H9 (cell line): ENCODE results near the gene DDX20. TPM values are rescaled to one million over a fixed set of nuclear protein-coding genes. Genes with fewer than 3 reads are reported as not detected.

Experiments
- DNase-seq: peaks from one replicate; pipeline ENCODE4 v3.0.0-alpha.2; 2017
- H2AFZ ChIP-seq: one replicate; pipeline ENCODE4 v1.6.1; 2013; ENCODE audit warnings: mild to moderate bottlenecking, low read length, control low read depth, moderate library complexity
- H2AK5ac ChIP-seq: 2 replicates; pipeline ENCODE4 v1.6.1; 2013; ENCODE audit warnings: low read length, control low read depth, mixed read lengths; ENCODE audit not compliant: insufficient read length
- H2BK120ac ChIP-seq: one replicate; pipeline ENCODE4 v1.6.1; 2013; ENCODE audit warnings: low read depth, mild to moderate bottlenecking, low read length, control low read depth, inconsistent platforms; ENCODE audit not compliant: poor library complexity, severe bottlenecking
- H2BK12ac ChIP-seq: 2 replicates; pipeline ENCODE4 v1.6.1; 2013; ENCODE audit warnings: low read length, control low read depth, mixed read lengths, low read depth; ENCODE audit not compliant: insufficient read length
- H2BK15ac ChIP-seq: 2 replicates; pipeline ENCODE4 v1.6.1; 2013; ENCODE audit warnings: low read depth, low read length, control low read depth
- H2BK20ac ChIP-seq: one replicate; pipeline ENCODE4 v1.6.1; 2013; ENCODE audit warnings: low read depth, mild to moderate bottlenecking, low read length, control low read depth, inconsistent platforms; ENCODE audit not compliant: poor library complexity, severe bottlenecking
- H2BK5ac ChIP-seq: 2 replicates; pipeline ENCODE4 v1.6.1; 2013; ENCODE audit warnings: low read length, control low read depth, mixed read lengths; ENCODE audit not compliant: insufficient read length
- H3K14ac ChIP-seq: 2 replicates; pipeline ENCODE4 v1.6.1; 2013; ENCODE audit warnings: low read length, control low read depth; ENCODE audit not compliant: insufficient read depth
- H3K18ac ChIP-seq: 2 replicates; pipeline ENCODE4 v1.6.1; 2013; ENCODE audit warnings: low read depth, mild to moderate bottlenecking, mixed read lengths, low read length, control low read depth; ENCODE audit not compliant: insufficient read length
- H3K23ac ChIP-seq: 2 replicates; pipeline ENCODE4 v1.6.1; 2013; ENCODE audit warnings: low read length, control low read depth, mixed read lengths, low read depth; ENCODE audit not compliant: insufficient read length
- H3K23me2 ChIP-seq: 2 replicates; pipeline ENCODE4 v1.6.1; 2013; ENCODE audit warnings: low read depth, mild to moderate bottlenecking, mixed read lengths, low read length, control low read depth; ENCODE audit not compliant: insufficient read length, poor library complexity, severe bottlenecking
- H3K27ac ChIP-seq: 2 replicates; pipeline ENCODE4 v1.5.1; 2013; ENCODE audit warnings: low read length, control low read depth, mixed read lengths, low read depth; ENCODE audit not compliant: insufficient read length
- H3K27me3 ChIP-seq: 2 replicates; pipeline ENCODE4 v1.6.1; 2013; ENCODE audit warnings: low read length, control low read depth, inconsistent platforms; ENCODE audit not compliant: insufficient read depth
- H3K4ac ChIP-seq: 2 replicates; pipeline ENCODE4 v1.6.1; 2013; ENCODE audit warnings: low read depth, mild to moderate bottlenecking, control low read depth, inconsistent platforms, low read length, moderate library complexity
- H3K4me1 ChIP-seq: 2 replicates; pipeline ENCODE4 v1.6.1; 2013; ENCODE audit warnings: low read length, control low read depth, inconsistent platforms; ENCODE audit not compliant: insufficient read depth
- H3K4me2 ChIP-seq: 2 replicates; pipeline ENCODE4 v1.6.1; 2013; ENCODE audit warnings: low read length, control low read depth, mixed read lengths; ENCODE audit not compliant: insufficient read length, insufficient read depth
- H3K56ac ChIP-seq: 2 replicates; pipeline ENCODE4 v1.6.1; 2013; ENCODE audit warnings: low read depth, mild to moderate bottlenecking, mixed read lengths, low read length, control low read depth; ENCODE audit not compliant: insufficient read length
- H3K79me1 ChIP-seq: 2 replicates; pipeline ENCODE4 v1.6.1; 2013; ENCODE audit warnings: low read depth, mild to moderate bottlenecking, moderate library complexity, low read length, control low read depth, inconsistent platforms; ENCODE audit not compliant: insufficient read depth, poor library complexity, severe bottlenecking
- H3K79me2 ChIP-seq: 2 replicates; pipeline ENCODE4 v1.6.1; 2013; ENCODE audit warnings: low read length, control low read depth, inconsistent platforms; ENCODE audit not compliant: insufficient read depth
- H3K9ac ChIP-seq: 2 replicates; pipeline ENCODE4 v1.6.1; 2013; ENCODE audit warnings: low read length, control low read depth, mixed read lengths; ENCODE audit not compliant: insufficient read length; ENCODE audit errors: extremely low read depth
- H3K9me3 ChIP-seq: one replicate; pipeline ENCODE4 v1.6.1; 2013; ENCODE audit warnings: low read depth, low read length, inconsistent platforms; ENCODE audit not compliant: control insufficient read depth
- H3T11ph ChIP-seq: one replicate; pipeline ENCODE4 v1.6.1; 2013; ENCODE audit warnings: mild to moderate bottlenecking, low read length, control low read depth, inconsistent platforms
- H4K20me1 ChIP-seq: one replicate; pipeline ENCODE4 v1.6.1; 2013; ENCODE audit not compliant: control insufficient read depth, insufficient read length, insufficient read depth
- H4K5ac ChIP-seq: 2 replicates; pipeline ENCODE4 v1.6.1; 2013; ENCODE audit warnings: low read depth, mild to moderate bottlenecking, mixed read lengths, low read length, control low read depth; ENCODE audit not compliant: insufficient read length
- H4K8ac ChIP-seq: replicated peaks from 2 replicates; pipeline ENCODE4 v1.6.1; 2013; ENCODE audit warnings: low read length, control low read depth, mixed read lengths, low read depth; ENCODE audit not compliant: insufficient read length
- H4K91ac ChIP-seq: 2 replicates; pipeline ENCODE4 v1.6.1; 2013; ENCODE audit warnings: low read depth, mild to moderate bottlenecking, moderate library complexity, mixed read lengths, low read length, control low read depth; ENCODE audit not compliant: insufficient read length
- H3K27ac Mint-ChIP-seq, 3 experiments: 2 replicates in 2 of 3; 3 replicates in 1 of 3; pipeline ENCODE4 v1.8.0; 2020 to 2021; ENCODE audit warnings: mixed read lengths in 3 of 3, mild to moderate bottlenecking in 1 of 3, moderate library complexity in 1 of 3
- H3K27me3 Mint-ChIP-seq: 2 replicates; pipeline ENCODE4 v1.8.0; 2021; ENCODE audit warnings: low read depth, mild to moderate bottlenecking, moderate library complexity, mixed read lengths
- H3K36me3 Mint-ChIP-seq, 3 experiments: 2 replicates in 2 of 3; 3 replicates in 1 of 3; pipeline ENCODE4 v1.8.0; 2020 to 2021; ENCODE audit warnings: low read depth in 3 of 3, mixed read lengths in 3 of 3; ENCODE audit not compliant: insufficient read depth in 1 of 3
- H3K4me1 Mint-ChIP-seq, 2 experiments: 2 replicates each; pipeline ENCODE4 v1.8.0; 2020; ENCODE audit warnings: mixed read lengths in 2 of 2
- H3K4me3 Mint-ChIP-seq, 2 experiments: 2 replicates in 1 of 2; 3 replicates in 1 of 2; pipeline ENCODE4 v1.8.0; 2020 to 2021; ENCODE audit warnings: mild to moderate bottlenecking in 2 of 2, mixed read lengths in 2 of 2, moderate library complexity in 1 of 2
- H3K9me3 Mint-ChIP-seq, 2 experiments: 2 replicates in 1 of 2; 3 replicates in 1 of 2; pipeline ENCODE4 v1.8.0; 2020; ENCODE audit warnings: mild to moderate bottlenecking in 2 of 2, mixed read lengths in 2 of 2, moderate library complexity in 1 of 2
- WGBS: extraction: QIAGEN DNeasy Blood & Tissue Kit; methylation state at CpG from one replicate; pipeline ENCODE4 v1.1.7; 2013; ENCODE audit warnings: missing lambda C conversion rate, low lambda C conversion rate, mixed read lengths; ENCODE audit not compliant: insufficient read length; ENCODE audit errors: extremely low coverage; 5-methylcytosine and 5-hydroxymethylcytosine counted together
- total RNA-seq: library from RNA; stranded (reverse); gene quantifications from 2 replicates; pipeline ENCODE4 v1.2.1, GENCODE V29; 2021
- TF ChIP-seq, protein P1 (sequence below): fragments of 200-600 bp; sonication (generic); conservative IDR thresholded peaks from 3 replicates; pipeline ENCODE4 v1.8.0; 2021; ENCODE audit warnings: antibody characterized with exemption, mild to moderate bottlenecking

Gene DDX20
- total RNA-seq, 1 experiment from 2014 or later, result 38.3 TPM

DNA sequence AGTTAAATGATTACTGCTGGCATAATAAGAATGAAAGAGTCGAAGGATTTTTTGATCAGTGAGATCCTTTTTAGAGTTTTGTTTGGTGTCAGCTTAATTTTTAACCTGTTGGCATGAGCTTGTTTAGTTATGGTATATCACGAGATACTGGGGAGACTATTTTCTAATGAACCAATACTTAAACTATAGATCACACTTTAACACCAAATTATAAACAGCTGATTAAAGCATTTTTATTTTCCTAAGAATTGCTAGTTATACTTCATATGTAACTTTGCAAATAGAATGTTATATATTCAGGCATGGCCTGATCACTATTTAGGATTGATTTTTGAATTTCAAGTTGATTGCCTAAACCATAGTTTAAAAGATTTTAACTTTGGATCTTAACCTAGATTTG, 6.0 kb downstream of the DDX20 start:
- Histone ChIP-seq H3K4me1 (no peaks in the 10 kb centered on the region; the same call in 1 of the 2 replicates), H3K23ac (no peak overlapping the region), H2BK15ac (no peak overlapping the region), H2BK20ac (no peak overlapping the region), H4K5ac (no peak overlapping the region), H2BK5ac (no peak overlapping the region), H4K91ac (no peak overlapping the region), H3K79me2 (peaks cover 8% of the 10 kb centered on the region; the same call in 1 of the 2 replicates), H3K79me1 (peaks cover 7% of the 10 kb centered on the region), H3K9me3 (no peaks in the 10 kb centered on the region), H3K23me2 (no peaks in the 10 kb centered on the region), H2BK12ac (no peak overlapping the region), H2AFZ (no peak overlapping the region), H3K4me2 (no peak overlapping the region), H3K56ac (no peak overlapping the region), H2AK5ac (no peak overlapping the region), H3K18ac (no peak overlapping the region), H3K9ac (no peak overlapping the region), H3T11ph (no peak overlapping the region), H3K4ac (no peak overlapping the region), H2BK120ac (no peak overlapping the region), H3K14ac (no peak overlapping the region), H3K27me3 (no peaks in the 10 kb centered on the region; the same call in 1 of the 2 replicates), H4K8ac (no peak overlapping the region), H4K20me1 (no peaks in the 10 kb centered on the region), H3K27ac (no peak overlapping the region)
- Mint-ChIP-seq H3K4me3 (no peak overlapping the region), H3K36me3 (peaks cover 46 to 85% (median 82%) of the 10 kb centered on the region in 3 experiments; a peak in 6 of 7 replicates), H3K27ac (no peak overlapping the region), H3K9me3 (no peaks in the 10 kb centered on the region; a peak in 1 of 5 replicates), H3K27me3 (no peaks in the 10 kb centered on the region), H3K4me1 (peaks cover 8 to 10% of the 10 kb centered on the region in 2 experiments)
- TF ChIP-seq, protein P1, sequence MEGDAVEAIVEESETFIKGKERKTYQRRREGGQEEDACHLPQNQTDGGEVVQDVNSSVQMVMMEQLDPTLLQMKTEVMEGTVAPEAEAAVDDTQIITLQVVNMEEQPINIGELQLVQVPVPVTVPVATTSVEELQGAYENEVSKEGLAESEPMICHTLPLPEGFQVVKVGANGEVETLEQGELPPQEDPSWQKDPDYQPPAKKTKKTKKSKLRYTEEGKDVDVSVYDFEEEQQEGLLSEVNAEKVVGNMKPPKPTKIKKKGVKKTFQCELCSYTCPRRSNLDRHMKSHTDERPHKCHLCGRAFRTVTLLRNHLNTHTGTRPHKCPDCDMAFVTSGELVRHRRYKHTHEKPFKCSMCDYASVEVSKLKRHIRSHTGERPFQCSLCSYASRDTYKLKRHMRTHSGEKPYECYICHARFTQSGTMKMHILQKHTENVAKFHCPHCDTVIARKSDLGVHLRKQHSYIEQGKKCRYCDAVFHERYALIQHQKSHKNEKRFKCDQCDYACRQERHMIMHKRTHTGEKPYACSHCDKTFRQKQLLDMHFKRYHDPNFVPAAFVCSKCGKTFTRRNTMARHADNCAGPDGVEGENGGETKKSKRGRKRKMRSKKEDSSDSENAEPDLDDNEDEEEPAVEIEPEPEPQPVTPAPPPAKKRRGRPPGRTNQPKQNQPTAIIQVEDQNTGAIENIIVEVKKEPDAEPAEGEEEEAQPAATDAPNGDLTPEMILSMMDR, result no peak
- DNase-seq, result no peak
- 100% methylated on average over 1 of the region's 2 CpGs for WGBS
